NB4 (cell line): ENCODE measurements around the gene SORBS1.

ENCODE experiments used
- DNase-seq: peaks from one replicate; pipeline ENCODE4 v3.0.0; 2010; ENCODE audit warnings: low read depth
- H3K4me3 ChIP-seq: one replicate; pipeline ENCODE4 v1.5.1; 2011; ENCODE audit warnings: mild to moderate bottlenecking, low read depth, low read length, moderate library complexity
- MAX ChIP-seq: IDR thresholded peaks from 2 replicates; pipeline ENCODE4 v1.6.1; 2011; ENCODE audit warnings: low read depth, low read length
- MYC ChIP-seq: IDR thresholded peaks from 2 replicates; pipeline ENCODE4 v1.6.1; 2011; ENCODE audit warnings: low read depth, low read length
- POLR2A ChIP-seq: IDR thresholded peaks from 2 replicates; pipeline ENCODE4 v1.6.1; 2011; ENCODE audit warnings: mild to moderate bottlenecking; ENCODE audit not compliant: insufficient read length; ENCODE audit errors: extremely low read depth
- TF ChIP-seq, protein P1 (sequence below): IDR thresholded peaks from one replicate; pipeline ENCODE4 v1.5.1; 2012; ENCODE audit warnings: low read depth, low read length

The SORBS1 gene

GRCh38 chr10:95520617-95521016 lies 40.6 kb downstream of the SORBS1 start:
- DNase-seq = no peak
- TF ChIP-seq MAX = no peak
- TF ChIP-seq, protein P1, sequence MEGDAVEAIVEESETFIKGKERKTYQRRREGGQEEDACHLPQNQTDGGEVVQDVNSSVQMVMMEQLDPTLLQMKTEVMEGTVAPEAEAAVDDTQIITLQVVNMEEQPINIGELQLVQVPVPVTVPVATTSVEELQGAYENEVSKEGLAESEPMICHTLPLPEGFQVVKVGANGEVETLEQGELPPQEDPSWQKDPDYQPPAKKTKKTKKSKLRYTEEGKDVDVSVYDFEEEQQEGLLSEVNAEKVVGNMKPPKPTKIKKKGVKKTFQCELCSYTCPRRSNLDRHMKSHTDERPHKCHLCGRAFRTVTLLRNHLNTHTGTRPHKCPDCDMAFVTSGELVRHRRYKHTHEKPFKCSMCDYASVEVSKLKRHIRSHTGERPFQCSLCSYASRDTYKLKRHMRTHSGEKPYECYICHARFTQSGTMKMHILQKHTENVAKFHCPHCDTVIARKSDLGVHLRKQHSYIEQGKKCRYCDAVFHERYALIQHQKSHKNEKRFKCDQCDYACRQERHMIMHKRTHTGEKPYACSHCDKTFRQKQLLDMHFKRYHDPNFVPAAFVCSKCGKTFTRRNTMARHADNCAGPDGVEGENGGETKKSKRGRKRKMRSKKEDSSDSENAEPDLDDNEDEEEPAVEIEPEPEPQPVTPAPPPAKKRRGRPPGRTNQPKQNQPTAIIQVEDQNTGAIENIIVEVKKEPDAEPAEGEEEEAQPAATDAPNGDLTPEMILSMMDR = no peak
- TF ChIP-seq MYC = no peak
- TF ChIP-seq POLR2A = no peak

DNA sequence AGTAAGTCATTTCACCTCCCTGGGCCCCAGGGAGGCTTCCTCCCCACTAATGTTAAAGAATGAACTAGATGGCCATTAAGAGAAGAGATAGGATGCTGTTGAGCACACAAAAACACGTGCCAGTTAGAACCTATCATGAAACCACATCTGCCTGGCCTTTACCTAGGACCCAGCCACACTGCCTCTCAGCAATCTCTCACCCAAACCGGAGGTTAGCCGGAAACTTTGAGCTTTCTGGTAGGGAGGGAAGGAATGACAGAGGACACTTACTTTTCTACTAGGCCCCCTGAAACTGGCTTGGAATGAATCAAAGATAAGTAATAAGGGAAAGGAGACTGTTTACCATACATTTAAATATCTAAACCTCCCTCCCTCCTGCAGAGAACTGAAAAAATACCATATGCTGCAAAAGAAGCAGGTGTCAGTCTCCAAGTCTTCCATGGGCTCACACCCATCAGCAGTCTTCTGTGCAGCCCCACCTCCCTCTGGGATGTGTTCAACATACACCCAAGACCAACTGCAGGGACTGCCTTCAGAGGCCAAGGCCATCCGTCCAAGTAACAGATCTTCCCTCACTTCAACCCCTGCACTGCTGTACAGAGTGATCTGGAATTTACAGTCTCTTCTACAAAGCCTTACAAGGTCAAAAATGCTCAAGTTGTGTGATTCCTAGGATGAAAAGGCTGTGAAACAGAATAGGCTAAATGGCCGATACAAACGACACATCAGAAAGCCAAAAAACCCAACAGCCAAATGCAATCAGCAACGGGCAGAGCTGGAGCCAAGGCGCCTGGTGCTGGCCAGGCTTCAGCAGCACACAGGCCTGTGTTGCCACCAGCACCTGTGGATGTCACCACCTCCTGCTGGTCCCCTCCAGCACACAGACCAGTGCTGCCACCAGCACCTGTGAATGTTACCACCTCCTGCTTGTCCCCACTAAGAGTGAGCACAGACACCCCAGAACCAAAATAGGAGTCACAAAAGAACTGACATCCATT lies 42.4 kb downstream of the SORBS1 start:
- no peak overlapping the region for H3K4me3 ChIP-seq
- DNase-seq = no peak
- TF ChIP-seq, protein P1 = no peak
- no peak for TF ChIP-seq POLR2A
- no peak for TF ChIP-seq MYC
- TF ChIP-seq MAX = no peak

More at GRCh38 chr10:95520617-95521016, 40.6 kb downstream of the SORBS1 start:
- H3K4me3 ChIP-seq = no peak overlapping the region

DNA sequence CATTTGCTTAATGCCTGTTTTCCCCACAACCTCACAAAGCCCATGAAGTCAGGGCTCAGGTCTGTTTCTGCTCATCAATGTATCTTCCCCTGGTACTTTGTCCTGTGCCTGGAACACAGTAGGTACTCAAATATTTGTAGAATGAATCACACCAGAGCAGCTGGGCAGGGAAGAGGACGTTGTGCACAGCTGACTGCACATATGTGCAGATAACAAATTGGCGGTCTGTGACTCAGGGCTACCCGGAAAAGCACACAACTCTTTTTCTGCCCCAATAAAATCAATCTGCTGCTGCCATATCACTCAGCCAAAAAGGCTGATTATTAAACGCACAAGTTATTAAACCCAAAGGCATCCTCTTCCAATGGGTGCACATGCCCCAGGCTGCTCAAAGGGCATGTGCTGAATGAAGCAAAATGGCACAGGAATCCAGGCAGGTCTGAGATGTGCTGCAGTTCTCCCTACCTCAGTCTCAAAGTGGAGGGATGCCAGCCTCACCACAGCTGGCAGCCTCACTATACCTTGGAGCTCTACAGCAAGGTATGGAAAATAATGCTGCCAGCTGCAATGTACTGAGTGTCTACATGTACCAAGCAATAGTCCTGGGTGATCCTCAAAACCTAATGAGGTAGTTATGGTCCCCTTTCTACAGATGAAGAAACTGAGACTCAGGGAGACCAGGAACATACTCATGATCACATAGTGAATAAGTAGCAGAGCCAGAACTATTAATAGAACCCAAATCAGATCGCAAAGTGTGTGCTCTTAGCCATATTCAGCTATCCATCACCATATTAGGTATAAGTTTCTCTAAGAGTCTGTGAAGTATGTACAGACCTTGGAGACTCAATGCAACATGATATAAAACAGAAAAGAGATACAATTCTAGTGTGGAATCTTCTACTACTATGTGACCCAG lies 43.4 kb downstream of the SORBS1 start:
- TF ChIP-seq MYC = no peak
- TF ChIP-seq POLR2A = no peak
- TF ChIP-seq, protein P1 = no peak
- no peak for TF ChIP-seq MAX
- no peak for DNase-seq
- no peak overlapping the region for H3K4me3 ChIP-seq

DNA sequence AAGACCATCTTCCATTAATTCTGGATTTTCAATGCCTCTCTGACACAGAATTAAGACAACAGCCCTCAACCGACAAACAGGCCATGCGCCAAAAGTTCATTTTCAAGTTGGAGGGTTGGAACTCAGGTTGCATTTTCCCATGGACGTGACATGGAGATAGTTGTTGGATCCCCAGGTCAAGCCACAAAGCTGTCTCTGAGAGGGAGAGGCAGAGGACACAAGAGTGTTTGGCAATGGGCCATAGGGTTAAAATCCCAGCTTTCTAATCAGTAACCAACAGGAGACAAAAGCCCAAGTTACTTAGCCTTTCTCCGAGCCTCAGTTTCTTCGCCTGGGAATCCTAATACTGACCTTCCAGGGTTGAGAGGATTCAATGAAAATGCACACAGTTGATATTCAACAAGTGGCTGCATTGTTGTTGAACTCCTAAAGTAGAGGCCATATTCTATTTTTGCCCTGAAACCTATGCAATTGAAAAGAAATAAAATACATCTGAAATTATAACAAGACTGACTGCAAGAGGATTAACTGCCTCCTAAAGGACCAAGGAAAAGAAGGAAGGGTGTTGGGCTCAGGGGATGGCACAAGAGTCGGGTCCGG lies 44.3 kb downstream of the SORBS1 start:
- TF ChIP-seq, protein P1 = no peak
- TF ChIP-seq MAX (no peak), POLR2A (no peak), MYC (no peak)
- DNase-seq = no peak

GRCh38 chr10:95513941-95514392 lies 47.2 kb downstream of the SORBS1 start:
- H3K4me3 ChIP-seq = no peak overlapping the region
- TF ChIP-seq POLR2A = no peak
- TF ChIP-seq MAX = no peak
- TF ChIP-seq, protein P1 = no peak
- no peak for TF ChIP-seq MYC
- DNase-seq = no peak

More for the DNA sequence above, 44.3 kb downstream of the SORBS1 start:
- no peak overlapping the region for H3K4me3 ChIP-seq
